GM12891 (cell line): ENCODE data around the gene NDUFC2.

Experiments
- POLR2A ChIP-seq: IDR thresholded peaks from 2 replicates; pipeline ENCODE4 v1.6.1; 2011; ENCODE audit warnings: low read depth, low read length, control low read depth
- POLR2AphosphoS5 ChIP-seq: IDR thresholded peaks from 2 replicates; pipeline ENCODE4 v1.6.1; 2011; ENCODE audit warnings: low read depth, low read length, control low read depth
- TAF1 ChIP-seq: IDR thresholded peaks from 2 replicates; pipeline ENCODE4 v1.6.1; 2011; ENCODE audit warnings: low read depth, low read length, control low read depth

- TF ChIP-seq POLR2AphosphoS5: no peak
- TF ChIP-seq POLR2A: no peak
- TF ChIP-seq TAF1: no peak
These were observed 589 bp upstream of the NDUFC2 start for GRCh38 chr11:78080084-78080817.
